IMR-90 (cell line): ENCODE measurements around the gene SRMS.

Experiments
- CEBPB ChIP-seq: IDR thresholded peaks from 2 replicates; pipeline ENCODE4 v1.6.1; 2012; ENCODE audit warnings: low read depth, low read length, improper control_type of control experiment
- FOS ChIP-seq: fragments of 150-350 bp; IDR thresholded peaks from 2 replicates; pipeline ENCODE4 v1.6.1; 2016; ENCODE audit warnings: low read depth, low read length
- NFE2L2 ChIP-seq: fragments of 150-350 bp; IDR thresholded peaks from 2 replicates; pipeline ENCODE4 v1.6.1; 2016; ENCODE audit warnings: low read depth, mild to moderate bottlenecking, low read length
- POLR2A ChIP-seq: IDR thresholded peaks from 2 replicates; pipeline ENCODE4 v1.6.1; 2012; ENCODE audit warnings: mild to moderate bottlenecking, low read depth, low read length
- RAD21 ChIP-seq: IDR thresholded peaks from 2 replicates; pipeline ENCODE4 v1.6.1; 2012; ENCODE audit warnings: low read length, improper control_type of control experiment
- RCOR1 ChIP-seq: IDR thresholded peaks from 2 replicates; pipeline ENCODE4 v1.6.1; 2012; ENCODE audit warnings: mild to moderate bottlenecking, low read length, improper control_type of control experiment; ENCODE audit not compliant: insufficient replicate concordance
- RFX5 ChIP-seq: IDR thresholded peaks from 2 replicates; pipeline ENCODE4 v1.8.0; 2012; ENCODE audit warnings: low read depth, mild to moderate bottlenecking, low read length, moderate library complexity
- SMC3 ChIP-seq: fragments of 150-350 bp; IDR thresholded peaks from 2 replicates; pipeline ENCODE4 v1.6.1; 2016; ENCODE audit warnings: low read depth, mild to moderate bottlenecking, antibody characterized with exemption, low read length, moderate library complexity
- TF ChIP-seq, protein P1 (sequence below): conservative IDR thresholded peaks from 2 replicates; pipeline ENCODE4 v1.5.1; 2012; ENCODE audit warnings: mild to moderate bottlenecking, low read depth, low read length, improper control_type of control experiment
- TF ChIP-seq, protein P2 (sequence below): fragments of 150-350 bp; IDR thresholded peaks from 2 replicates; pipeline ENCODE4 v1.6.1; 2016; ENCODE audit warnings: low read depth, mild to moderate bottlenecking, low read length, moderate library complexity, borderline replicate concordance
- TF ChIP-seq, protein P3 (sequence below): fragments of 150-350 bp; IDR thresholded peaks from 2 replicates; pipeline ENCODE4 v1.6.1; 2017; ENCODE audit warnings: mild to moderate bottlenecking, antibody characterized with exemption, low read length, low read depth

DNA sequence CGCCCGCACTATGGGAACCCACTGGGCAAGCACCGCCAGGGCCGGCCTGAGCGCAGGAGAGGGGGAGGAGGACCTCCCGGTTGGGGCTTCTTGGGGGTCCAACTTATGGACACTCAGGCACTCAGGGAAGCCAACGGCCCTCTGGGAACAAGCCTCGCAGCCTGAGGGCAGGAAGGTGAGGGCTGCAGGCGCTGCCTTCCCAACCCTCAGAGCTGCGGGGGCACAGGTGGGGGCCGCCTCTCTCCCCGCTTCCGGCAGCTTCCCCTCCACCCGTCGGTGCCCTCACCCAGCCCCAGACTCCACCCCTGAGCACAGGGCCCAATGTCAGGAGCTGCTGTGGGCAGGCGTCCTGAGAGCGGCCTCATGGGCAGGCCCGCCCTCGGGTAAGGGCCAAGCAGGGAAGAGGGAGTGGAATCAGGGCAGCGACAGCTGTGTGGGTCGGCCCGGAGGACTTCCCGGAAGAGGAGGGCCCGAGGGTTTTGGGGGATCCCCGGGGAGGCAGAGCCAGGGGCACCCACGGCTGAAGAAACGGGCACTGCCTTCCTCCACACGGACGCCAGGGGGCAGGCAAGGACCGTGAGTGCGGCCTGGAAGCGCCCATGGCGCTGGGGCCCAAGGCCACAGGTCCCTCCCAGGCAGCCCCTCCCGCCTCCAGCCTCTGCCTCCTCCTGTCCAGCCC, 9.9 kb downstream of the SRMS start:
- TF ChIP-seq, protein P1, sequence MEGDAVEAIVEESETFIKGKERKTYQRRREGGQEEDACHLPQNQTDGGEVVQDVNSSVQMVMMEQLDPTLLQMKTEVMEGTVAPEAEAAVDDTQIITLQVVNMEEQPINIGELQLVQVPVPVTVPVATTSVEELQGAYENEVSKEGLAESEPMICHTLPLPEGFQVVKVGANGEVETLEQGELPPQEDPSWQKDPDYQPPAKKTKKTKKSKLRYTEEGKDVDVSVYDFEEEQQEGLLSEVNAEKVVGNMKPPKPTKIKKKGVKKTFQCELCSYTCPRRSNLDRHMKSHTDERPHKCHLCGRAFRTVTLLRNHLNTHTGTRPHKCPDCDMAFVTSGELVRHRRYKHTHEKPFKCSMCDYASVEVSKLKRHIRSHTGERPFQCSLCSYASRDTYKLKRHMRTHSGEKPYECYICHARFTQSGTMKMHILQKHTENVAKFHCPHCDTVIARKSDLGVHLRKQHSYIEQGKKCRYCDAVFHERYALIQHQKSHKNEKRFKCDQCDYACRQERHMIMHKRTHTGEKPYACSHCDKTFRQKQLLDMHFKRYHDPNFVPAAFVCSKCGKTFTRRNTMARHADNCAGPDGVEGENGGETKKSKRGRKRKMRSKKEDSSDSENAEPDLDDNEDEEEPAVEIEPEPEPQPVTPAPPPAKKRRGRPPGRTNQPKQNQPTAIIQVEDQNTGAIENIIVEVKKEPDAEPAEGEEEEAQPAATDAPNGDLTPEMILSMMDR, result peak; percentile 98
- peak; percentile 62 for TF ChIP-seq POLR2A
- TF ChIP-seq RFX5, result no peak
- TF ChIP-seq, protein P2, sequence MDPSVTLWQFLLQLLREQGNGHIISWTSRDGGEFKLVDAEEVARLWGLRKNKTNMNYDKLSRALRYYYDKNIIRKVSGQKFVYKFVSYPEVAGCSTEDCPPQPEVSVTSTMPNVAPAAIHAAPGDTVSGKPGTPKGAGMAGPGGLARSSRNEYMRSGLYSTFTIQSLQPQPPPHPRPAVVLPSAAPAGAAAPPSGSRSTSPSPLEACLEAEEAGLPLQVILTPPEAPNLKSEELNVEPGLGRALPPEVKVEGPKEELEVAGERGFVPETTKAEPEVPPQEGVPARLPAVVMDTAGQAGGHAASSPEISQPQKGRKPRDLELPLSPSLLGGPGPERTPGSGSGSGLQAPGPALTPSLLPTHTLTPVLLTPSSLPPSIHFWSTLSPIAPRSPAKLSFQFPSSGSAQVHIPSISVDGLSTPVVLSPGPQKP, result no peak
- no peak for TF ChIP-seq RCOR1
- TF ChIP-seq RAD21, result peak; percentile 99
- peak; percentile 86 for TF ChIP-seq SMC3
- TF ChIP-seq, protein P3, sequence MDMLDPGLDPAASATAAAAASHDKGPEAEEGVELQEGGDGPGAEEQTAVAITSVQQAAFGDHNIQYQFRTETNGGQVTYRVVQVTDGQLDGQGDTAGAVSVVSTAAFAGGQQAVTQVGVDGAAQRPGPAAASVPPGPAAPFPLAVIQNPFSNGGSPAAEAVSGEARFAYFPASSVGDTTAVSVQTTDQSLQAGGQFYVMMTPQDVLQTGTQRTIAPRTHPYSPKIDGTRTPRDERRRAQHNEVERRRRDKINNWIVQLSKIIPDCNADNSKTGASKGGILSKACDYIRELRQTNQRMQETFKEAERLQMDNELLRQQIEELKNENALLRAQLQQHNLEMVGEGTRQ, result no peak
- no peak for TF ChIP-seq NFE2L2
- no peak for TF ChIP-seq CEBPB
- TF ChIP-seq FOS, result no peak
